ENCODE results near the gene RAI14.

The RAI14 gene

GRCh38 chr5:34656001-34656699, at the start of gene RAI14:
Gene RAI14, plus strand, starts transcription at chr5:34656328. Its CDS starts 30,592 bp downstream, at chr5:34686920.
- DNase-seq (ENCODE audit: low read depth in 3 of 3): no peak

- no peak for DNase-seq (ENCODE audit: low read depth in 3 of 3)
These were observed 47.8 kb upstream of the RAI14 start for GRCh38 chr5:34608368-34608767.

GRCh38 chr5:34608859-34609648, 47.1 kb upstream of the RAI14 start:
- DNase-seq (ENCODE audit: low read depth in 3 of 3): no peak

GRCh38 chr5:34609951-34610441, 46.1 kb upstream of the RAI14 start:
- DNase-seq (ENCODE audit: low read depth in 3 of 3): no peak

GRCh38 chr5:34610546-34610945, 45.6 kb upstream of the RAI14 start:
- no peak for DNase-seq (ENCODE audit: low read depth in 3 of 3)

- no peak for DNase-seq (ENCODE audit: low read depth in 3 of 3)
These were observed 44.4 kb upstream of the RAI14 start for GRCh38 chr5:34611464-34612415.

- no peak for DNase-seq (ENCODE audit: low read depth in 3 of 3)
These were observed 39.5 kb upstream of the RAI14 start for GRCh38 chr5:34616651-34617050.

GRCh38 chr5:34618371-34619065, 37.6 kb upstream of the RAI14 start:
- DNase-seq (ENCODE audit: low read depth in 3 of 3): no peak

GRCh38 chr5:34620185-34620584, 35.9 kb upstream of the RAI14 start:
- no peak for DNase-seq (ENCODE audit: low read depth in 3 of 3)

GRCh38 chr5:34621277-34622097, 34.6 kb upstream of the RAI14 start:
- no peak for DNase-seq (ENCODE audit: low read depth in 3 of 3)

- no peak for DNase-seq (ENCODE audit: low read depth in 3 of 3)
These were observed 34.1 kb upstream of the RAI14 start for GRCh38 chr5:34622098-34622400.

- no peak for DNase-seq (ENCODE audit: low read depth in 3 of 3)
These were observed 31.4 kb upstream of the RAI14 start for GRCh38 chr5:34624691-34625090.

- no peak for DNase-seq (ENCODE audit: low read depth in 3 of 3)
These were observed 30.9 kb upstream of the RAI14 start for GRCh38 chr5:34625246-34625645.

GRCh38 chr5:34626036-34626435, 30.1 kb upstream of the RAI14 start:
- DNase-seq (ENCODE audit: low read depth in 3 of 3): no peak

- DNase-seq (ENCODE audit: low read depth in 3 of 3): no peak
These were observed 29.4 kb upstream of the RAI14 start for GRCh38 chr5:34626751-34627150.

GRCh38 chr5:34627794-34628193, 28.3 kb upstream of the RAI14 start:
- no peak for DNase-seq (ENCODE audit: low read depth in 3 of 3)

- DNase-seq (ENCODE audit: low read depth in 3 of 3): no peak
These were observed 27.8 kb upstream of the RAI14 start for GRCh38 chr5:34628373-34628772.

GRCh38 chr5:34630596-34630995, 25.5 kb upstream of the RAI14 start:
- no peak for DNase-seq (ENCODE audit: low read depth in 3 of 3)

GRCh38 chr5:34632807-34633422, 23.2 kb upstream of the RAI14 start:
- no peak for DNase-seq (ENCODE audit: low read depth in 3 of 3)

Measured in stimulated activated CD4-positive, alpha-beta T cell treated with anti-CD3 and anti-CD28 coated beads, TNF-alpha, amount 100 ng/mL, for 48 hours (primary cell).